ENCODE results near the gene SETSIP.
"Not testable (repeated sequence)": the region's sequence is repeated elsewhere in the genome, so short reads cannot be mapped to it uniquely, and the experiment has no call there.

Gene SETSIP

DNA sequence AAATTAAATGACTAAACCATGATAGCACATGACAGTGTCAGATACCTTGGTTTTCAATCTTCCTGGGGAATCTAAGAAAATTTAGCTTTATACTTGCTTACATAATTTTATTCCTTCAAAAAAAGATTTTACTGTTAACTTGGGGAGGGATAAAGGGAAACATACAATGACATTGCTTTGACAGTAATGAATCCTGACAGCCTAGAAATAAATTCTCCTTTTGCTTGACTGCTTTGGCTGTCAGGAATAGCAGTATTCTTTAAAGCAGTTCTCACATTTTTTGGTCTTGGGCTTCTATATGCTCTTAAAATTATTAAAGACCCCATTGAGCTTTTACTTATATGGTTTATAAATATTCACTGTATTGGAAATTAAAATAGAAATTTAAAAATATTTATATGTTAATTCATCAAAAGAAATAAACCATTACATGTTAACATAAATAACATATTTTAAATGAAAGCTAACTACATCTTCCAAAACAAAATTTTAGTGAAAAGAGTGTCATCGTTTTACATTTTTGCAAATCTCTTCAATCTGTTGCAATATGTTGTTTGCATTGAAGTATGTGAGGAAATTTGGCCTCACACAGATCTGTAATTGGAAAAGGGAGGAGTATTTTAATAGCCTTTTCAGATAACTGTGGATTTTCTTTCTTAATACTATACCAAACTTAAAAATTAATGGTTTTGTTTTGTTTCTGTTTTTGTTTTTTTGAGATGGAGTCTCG is 29.3 kb downstream of the SETSIP start:
- DNase-seq: no peak

DNA sequence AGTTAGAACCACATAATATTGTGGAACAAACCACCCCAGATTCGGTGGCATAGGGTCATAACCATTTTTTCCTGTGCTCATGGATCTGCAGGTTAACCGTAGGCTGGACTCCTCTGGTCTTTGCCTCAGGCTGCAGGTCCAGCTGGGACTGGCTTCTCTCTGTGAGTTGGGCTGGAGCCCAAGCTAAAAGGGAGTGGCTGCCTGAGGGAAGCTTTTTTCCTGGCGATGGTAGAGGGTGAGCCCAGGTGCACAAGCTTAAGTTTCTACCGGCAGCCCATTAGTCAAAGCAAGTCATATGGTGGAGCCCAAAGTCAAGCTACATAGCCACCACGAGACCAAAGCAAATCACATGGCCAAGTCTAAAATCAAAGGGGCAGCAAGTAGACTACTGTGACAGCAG is 31.6 kb downstream of the SETSIP start:
- no peak for DNase-seq

DNA sequence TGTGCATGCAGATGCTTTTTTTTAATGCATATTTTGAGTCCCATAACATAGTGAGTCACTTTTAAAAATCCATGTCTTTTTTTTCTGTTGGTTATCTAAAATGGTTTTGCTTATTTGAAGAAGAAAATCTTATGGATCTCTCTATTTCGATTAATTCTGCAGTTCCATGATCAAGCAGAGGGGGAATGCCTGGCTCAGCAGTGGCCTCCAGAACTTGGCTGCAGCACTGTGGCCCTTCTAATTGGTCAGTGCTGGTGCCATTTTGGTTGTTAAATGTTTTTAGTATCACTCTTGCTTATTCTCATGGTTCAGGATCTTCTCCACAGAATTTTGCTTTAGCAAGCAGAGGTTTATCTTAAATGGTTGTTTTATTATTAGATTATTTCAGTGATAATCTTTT is 34.2 kb downstream of the SETSIP start:
- DNase-seq: no peak

DNA sequence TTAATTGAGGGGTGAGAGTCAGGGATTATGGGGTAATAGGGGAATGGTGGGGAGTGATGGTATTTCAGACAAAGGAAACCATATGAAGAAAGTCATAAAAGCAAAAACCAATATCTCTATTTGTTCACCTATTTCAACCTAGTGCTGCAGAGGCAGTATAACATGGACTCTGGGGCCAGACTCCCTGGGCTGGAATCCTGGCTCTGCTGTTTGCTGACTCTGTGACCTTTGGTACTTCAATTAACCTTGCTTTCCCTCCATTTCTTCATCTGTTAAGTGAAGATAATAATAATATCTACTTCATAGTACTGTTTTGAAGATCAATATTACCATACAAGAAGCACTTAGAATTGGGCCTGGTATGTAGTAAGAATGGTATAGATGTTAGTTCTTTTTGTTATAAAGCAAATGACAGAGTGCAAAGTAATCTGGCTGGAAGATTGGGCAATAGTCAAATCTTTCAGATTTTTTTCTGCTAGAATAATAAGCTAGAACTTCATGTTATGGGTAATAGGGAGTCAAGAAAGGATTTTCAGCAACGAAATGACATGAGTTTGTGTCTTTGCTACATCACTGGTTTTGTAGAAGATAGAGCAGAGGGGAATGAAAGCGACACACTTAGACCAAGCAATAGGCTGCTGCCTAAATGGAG is 36.4 kb downstream of the SETSIP start:
- no peak for DNase-seq

DNA sequence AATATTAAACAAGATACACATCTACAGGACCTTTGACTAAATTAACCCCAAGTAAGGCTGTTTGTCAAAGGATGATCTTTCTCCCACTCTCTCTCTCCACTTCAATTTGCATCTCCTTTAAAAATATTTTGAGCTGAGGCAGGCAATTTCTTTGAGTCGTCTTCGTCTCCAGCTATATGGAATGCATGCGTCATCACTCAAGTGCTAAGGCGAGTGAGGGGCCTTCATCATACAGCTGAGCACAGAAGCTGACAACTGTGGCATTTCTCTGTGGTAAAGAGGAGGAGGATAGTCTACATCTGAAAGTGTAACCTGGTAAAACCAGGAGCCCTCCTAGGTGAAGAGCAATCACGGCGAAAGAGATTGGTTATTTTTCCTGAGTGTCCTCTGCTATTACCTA is 37.8 kb downstream of the SETSIP start:
- DNase-seq: no peak

DNA sequence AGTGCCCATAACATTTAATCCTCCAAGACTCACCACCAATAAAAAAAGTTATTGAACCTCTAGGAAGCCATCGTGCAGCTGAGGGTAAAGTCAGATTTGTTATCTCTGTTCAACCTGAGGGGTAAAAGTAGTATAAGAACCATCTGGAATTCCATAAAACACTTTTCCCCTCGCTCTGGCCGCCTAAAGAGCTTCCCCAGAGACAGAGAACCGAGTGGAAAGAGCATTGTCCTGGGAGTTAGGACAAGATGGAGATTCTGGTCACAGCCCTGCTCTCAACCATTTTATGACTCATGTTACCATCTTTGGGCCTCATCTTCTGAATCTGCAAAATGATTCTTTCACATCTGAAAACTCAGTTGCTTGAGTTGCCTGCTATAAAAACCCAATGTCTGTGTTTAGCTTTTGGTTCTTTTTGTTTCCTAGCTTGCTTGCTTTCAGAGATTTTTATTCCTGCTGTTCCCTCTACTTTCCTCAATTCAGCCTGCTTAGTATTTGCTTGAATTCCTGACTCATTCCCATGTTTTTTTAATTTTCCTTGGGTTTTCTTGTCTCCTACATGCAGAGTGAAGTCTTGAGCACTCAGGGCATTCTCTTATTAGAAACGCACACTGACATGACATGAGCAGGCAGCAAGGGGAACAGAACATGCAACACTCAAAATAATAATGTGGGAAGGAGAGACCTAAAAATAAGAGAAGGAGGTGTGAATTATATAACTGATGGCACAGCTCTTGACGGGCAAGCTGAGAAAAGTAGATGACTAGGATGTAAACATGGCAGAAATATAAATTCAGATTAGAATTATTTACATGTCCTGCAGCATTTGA is 43.7 kb downstream of the SETSIP start:
- DNase-seq: no peak

DNA sequence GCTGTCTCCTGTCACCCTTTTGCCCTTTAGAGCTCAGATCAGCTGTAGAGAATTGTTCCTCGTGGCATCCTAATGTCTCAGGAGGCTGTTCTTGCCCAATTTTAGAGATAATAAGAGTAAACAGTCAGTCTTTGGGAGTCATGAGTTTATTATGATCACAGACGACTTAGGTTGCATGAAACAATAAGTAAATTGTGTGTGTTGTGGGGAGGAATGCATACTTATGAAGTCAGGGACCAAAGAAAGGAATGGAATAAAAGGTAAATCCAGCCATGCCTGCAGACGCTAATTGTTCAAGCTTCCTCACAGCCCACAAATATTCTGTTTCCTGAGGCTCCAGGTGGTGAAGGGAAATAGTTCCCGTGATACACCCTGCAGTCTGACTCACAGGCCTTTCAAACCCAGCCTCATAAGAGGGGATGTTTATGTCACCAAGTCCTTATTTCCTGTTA is 44.5 kb downstream of the SETSIP start:
- no peak for DNase-seq

DNA sequence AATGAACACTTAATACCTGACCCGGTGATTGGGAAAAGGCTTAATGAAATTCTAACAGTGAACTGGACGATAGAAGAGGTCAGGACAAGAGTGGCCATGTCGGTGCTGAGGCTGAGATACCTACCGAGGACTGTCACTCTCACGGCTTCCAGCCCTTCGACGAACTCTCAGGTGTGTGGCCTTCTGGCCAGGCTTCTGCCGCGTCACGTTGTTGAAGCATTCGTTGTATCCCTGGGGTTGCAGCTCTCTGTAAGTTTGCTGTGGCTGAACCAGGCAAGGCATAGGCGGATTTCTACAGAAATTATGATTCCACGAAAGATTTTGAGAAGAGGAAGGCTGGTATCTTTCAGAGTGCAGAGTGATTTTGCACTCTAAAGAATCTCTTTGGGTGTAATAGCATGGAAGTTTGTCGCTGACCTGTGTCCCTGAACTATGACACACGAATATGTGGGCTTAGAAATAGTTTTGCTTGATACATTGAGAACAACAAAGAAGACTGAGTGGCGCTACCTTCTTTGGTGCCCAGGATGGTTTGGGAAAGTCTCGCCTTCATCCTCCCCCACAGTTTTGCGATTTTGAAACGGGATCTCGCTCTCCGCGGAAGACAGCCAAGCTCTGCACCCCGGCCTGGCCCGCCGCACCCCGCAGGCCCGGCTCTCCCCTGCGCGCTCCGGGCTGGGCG is 45.8 kb downstream of the SETSIP start:
- DNase-seq: no peak

DNA sequence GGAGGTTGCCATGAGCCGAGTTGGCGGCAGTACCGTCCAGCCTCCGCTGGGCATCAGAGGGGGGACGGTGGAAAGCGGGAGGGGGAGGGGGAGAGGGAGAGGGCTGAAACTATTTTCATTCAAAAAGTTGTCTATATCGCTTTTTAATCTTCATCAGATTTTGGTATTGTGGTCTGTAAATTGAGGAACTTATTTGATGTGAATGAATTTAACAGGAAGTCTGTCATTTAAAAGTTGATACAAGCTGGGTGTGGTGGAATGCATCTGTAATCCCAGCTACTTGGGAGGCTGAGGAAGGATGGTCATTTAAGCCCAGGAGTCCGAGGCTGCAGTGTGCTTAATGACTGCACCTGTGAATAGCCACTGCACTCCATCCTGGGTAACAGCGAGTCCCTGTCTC is 48.4 kb downstream of the SETSIP start:
- DNase-seq: no peak

DNA sequence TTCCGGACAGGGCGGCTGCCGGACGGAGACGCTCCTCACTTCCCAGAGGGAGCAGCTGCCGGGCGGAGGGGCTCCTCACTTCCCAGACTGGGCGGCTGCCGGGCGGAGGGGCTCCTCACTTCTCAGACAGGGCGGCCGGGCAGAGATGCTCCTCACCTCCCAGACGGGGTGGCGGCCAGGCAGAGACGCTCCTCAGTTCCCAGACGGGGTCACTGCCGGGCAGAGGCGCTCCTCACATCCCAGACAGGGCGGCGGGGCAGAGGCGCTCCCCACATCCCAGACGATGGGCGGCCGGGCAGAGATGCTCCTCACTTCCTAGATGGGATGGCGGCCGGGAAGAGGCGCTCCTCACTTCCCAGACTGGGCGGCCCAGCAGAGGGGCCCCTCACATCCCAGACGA is 49.2 kb downstream of the SETSIP start:
- DNase-seq: not testable (repeated sequence)
